Activated CD8-positive, alpha-beta memory T cell treated with anti-CD3 and anti-CD28 coated beads for 1 hour (primary cell): Measurements from ENCODE around the gene ANKRD2.
"Not testable (repeated sequence)": the region's sequence is repeated elsewhere in the genome, so short reads cannot be mapped to it uniquely, and the experiment has no call there.

Source experiments
- DNase-seq, 2 donors: peaks; one replicate each; pipeline ENCODE4 v3.0.0-alpha.2; 2020; ENCODE audit warnings: low read depth in 1 of 2; ENCODE audit errors: extremely low read depth in 1 of 2

ANKRD2 gene

GRCh38 chr10:97572214-97572989 lies at the start of gene ANKRD2:
ANKRD2 (plus strand) TSS chr10:97572779; CDS start chr10:97572789, 10 bp downstream.
- peak in 1 of 2 donors; percentile 28 for DNase-seq

GRCh38 chr10:97522937-97523336 lies 49.6 kb upstream of the ANKRD2 start:
- DNase-seq = no peak

GRCh38 chr10:97525086-97525485 lies 47.5 kb upstream of the ANKRD2 start:
- DNase-seq = no peak

GRCh38 chr10:97525683-97526110 lies 46.9 kb upstream of the ANKRD2 start:
- no peak for DNase-seq

GRCh38 chr10:97528876-97529275 lies 43.7 kb upstream of the ANKRD2 start:
- not testable (repeated sequence) for DNase-seq

GRCh38 chr10:97529685-97530465 lies 42.7 kb upstream of the ANKRD2 start:
- no peak for DNase-seq

GRCh38 chr10:97531401-97531986 lies 41.1 kb upstream of the ANKRD2 start:
- DNase-seq = no peak

- no peak for DNase-seq
Observed at GRCh38 chr10:97532935-97533671, 39.5 kb upstream of the ANKRD2 start.

GRCh38 chr10:97533888-97534287 lies 38.7 kb upstream of the ANKRD2 start:
- DNase-seq = no peak

GRCh38 chr10:97534746-97535367 lies 37.7 kb upstream of the ANKRD2 start:
- DNase-seq = no peak

- DNase-seq = no peak
Observed at GRCh38 chr10:97537186-97537869, 35.3 kb upstream of the ANKRD2 start.

- no peak for DNase-seq
Observed at GRCh38 chr10:97538411-97538810, 34.2 kb upstream of the ANKRD2 start.

GRCh38 chr10:97538839-97539238 lies 33.7 kb upstream of the ANKRD2 start:
- no peak for DNase-seq

- no peak for DNase-seq
Observed at GRCh38 chr10:97539523-97540200, 32.9 kb upstream of the ANKRD2 start.

GRCh38 chr10:97540669-97541500 lies 31.7 kb upstream of the ANKRD2 start:
- DNase-seq = no peak

- no peak for DNase-seq
Observed at GRCh38 chr10:97542169-97543024, 30.2 kb upstream of the ANKRD2 start.

- DNase-seq = no peak
Observed at GRCh38 chr10:97543025-97543546, 29.5 kb upstream of the ANKRD2 start.
